Left lung (tissue), 10 donors: ENCODE results near the gene SLC36A4. TPM values are rescaled to one million over a fixed set of nuclear protein-coding genes. Genes with fewer than 3 reads are reported as not detected.

Experiments used
- ATAC-seq: fragments of 200-7000 bp; cut with Tn5 transposase; one replicate; pipeline ENCODE4 v1.9.1; 2020; ENCODE audit warnings: moderate library complexity
- DNase-seq, 4 donors: peaks; one replicate each; pipeline ENCODE4 v3.0.0-alpha.2; 2013 to 2020
- H3K27ac ChIP-seq, 2 donors: fragments of 200-600 bp; sonication (generic) in 1 of 2; one replicate each; pipeline versions ENCODE4 v1.5.0 to v1.8.0; 2020 to 2021
- H3K27me3 ChIP-seq, 2 donors: fragments of 200-600 bp; sonication (generic) in 1 of 2; one replicate each; pipeline versions ENCODE4 v1.5.0 to v1.8.0; 2020 to 2021
- H3K36me3 ChIP-seq, 2 donors: fragments of 200-600 bp; sonication (generic) in 1 of 2; one replicate each; pipeline versions ENCODE4 v1.5.0 to v1.8.0; 2020 to 2021
- H3K4me1 ChIP-seq, 2 donors: fragments of 200-600 bp; one replicate each; pipeline ENCODE4 v1.8.0; 2021
- H3K4me3 ChIP-seq, 2 donors: fragments of 200-600 bp; sonication (generic) in 1 of 2; one replicate each; pipeline versions ENCODE4 v1.5.0 to v1.8.0; 2020 to 2021; ENCODE audit warnings: mild to moderate bottlenecking in 1 of 2
- H3K9me3 ChIP-seq, 2 donors: fragments of 200-600 bp; sonication (generic) in 1 of 2; one replicate each; pipeline versions ENCODE4 v1.5.0 to v1.8.0; 2020 to 2021
- CTCF ChIP-seq, 2 donors: fragments of 200-600 bp; sonication (generic) in 1 of 2; IDR thresholded peaks; one replicate each; pipeline versions ENCODE4 v1.5.0 to v1.8.0; 2021; ENCODE audit warnings: antibody characterized with exemption in 2 of 2
- intact Hi-C, 2 donors: fragments of 100-400 bp; cut with DNase I; formaldehyde crosslinking; loops; one replicate each; pipeline versions ENCODE4 v1.11.2 to v1.14.2; 2022
- polyA plus RNA-seq, 6 donors: library from polyadenylated mRNA; unstranded; fragments of 120-200 nt; gene quantifications; one replicate each; pipeline ENCODE4 v1.2.1, GENCODE V29; 2013; ENCODE audit not compliant: insufficient read length in 6 of 6
- total RNA-seq, 2 donors: library from RNA; stranded (reverse); fragmentation: NEBNext Ultra II Directional; extraction: Animal tissue kit (Norgen Biotek cat#: 25700); gene quantifications; one replicate each; pipeline ENCODE4 v1.2.1, GENCODE V29; 2021
- donor health status: DM: no; HTN: yes; CAD: no.
- donor health status: DM: no; HTN: no; CAD: no.

SLC36A4 gene
- total and polyA plus RNA-seq, 8 donors: 10.3 to 29.4 (median 19.0) TPM

DNA sequence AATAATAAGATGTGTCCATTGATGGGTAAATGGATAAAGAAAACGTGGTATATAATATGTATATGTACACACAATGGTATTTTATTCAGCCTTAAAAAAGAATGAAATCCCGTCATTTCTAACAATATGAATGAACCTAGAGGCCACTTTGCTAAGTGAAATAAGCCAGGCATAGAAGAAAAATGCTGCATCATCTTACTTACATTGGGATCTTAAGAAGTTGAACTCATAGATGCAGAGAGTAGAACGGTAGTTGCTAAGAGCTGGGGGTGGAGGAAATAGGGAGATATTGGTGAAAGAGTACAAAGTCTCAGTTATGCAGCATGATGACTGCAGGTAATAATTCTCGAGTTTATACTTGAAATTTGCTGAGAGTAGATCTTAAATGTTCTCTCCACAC is 14.3 kb upstream of the SLC36A4 start:
- Histone ChIP-seq H3K36me3 (no peaks in the 10 kb centered on the region), H3K27ac (no peak overlapping the region), H3K4me1 (no peaks in the 10 kb centered on the region), H3K9me3 (peaks cover 0 to 11% of the 10 kb centered on the region in 2 donors), H3K4me3 (no peak overlapping the region), H3K27me3 (no peaks in the 10 kb centered on the region)
- intact Hi-C loops: no loop called here
- ATAC-seq (no peak), DNase-seq (no peak)
- no peak for TF ChIP-seq CTCF (IDR thresholded peaks at IDR 0.05)

DNA sequence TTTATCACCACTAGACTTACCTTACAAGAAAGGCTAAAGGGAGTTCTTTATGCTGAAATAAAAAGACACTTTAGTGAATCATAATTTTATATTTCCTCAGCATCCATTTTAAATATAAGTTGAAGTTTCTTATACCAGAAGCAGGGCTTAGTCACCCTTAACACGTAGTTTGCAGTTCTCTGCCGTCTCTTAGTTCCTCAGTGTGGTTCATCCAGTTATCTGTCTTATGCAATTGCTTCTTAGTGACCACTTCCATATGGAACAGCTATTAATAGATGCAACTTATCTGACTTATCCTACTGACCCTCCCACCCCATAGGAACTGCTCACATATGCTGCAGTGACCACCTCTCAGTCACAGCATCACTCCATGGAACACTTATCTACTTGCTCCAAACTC is 11.7 kb upstream of the SLC36A4 start:
- H3K27ac ChIP-seq: no peak overlapping the region
- intact Hi-C loops: no loop called here
- H3K27me3 ChIP-seq: no peaks in the 10 kb centered on the region
- H3K9me3 ChIP-seq: peaks cover 0 to 11% of the 10 kb centered on the region in 2 donors
- H3K4me1 ChIP-seq: no peaks in the 10 kb centered on the region
- DNase-seq (no peak), ATAC-seq (peak; percentile 37)
- no peak overlapping the region for H3K4me3 ChIP-seq
- no peak for TF ChIP-seq CTCF (IDR thresholded peaks at IDR 0.05)
- H3K36me3 ChIP-seq: no peaks in the 10 kb centered on the region

DNA sequence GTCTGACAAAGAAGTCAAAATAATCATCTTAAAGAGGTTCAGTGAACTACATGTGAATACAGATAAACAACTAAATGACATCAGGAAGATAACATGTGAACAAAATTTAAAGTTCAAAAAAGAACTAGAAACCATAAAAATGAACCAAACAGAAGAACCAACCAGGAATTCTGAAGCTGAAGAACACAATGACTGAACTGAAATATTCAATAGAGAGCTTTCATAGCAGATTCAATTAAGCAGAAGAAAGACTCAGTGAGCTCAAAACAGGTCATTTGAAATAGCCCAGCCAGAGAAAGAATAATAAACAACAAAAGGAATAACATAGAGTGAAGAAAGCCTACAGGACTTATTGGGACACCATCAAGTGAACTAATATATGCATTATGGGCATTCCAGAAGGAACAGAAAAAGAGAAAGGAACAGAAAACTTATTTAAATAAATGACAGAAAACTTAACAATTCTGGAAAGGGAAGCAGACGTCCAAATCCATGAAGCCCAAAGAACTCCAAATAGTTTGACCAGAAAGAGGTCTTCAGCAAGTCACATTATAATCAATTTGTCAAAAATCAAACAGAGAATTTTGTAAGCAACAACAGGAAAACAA is 11.0 kb upstream of the SLC36A4 start:
- Histone ChIP-seq H3K4me3 (no peak overlapping the region), H3K9me3 (peaks cover 0 to 11% of the 10 kb centered on the region in 2 donors), H3K4me1 (no peaks in the 10 kb centered on the region), H3K27me3 (no peaks in the 10 kb centered on the region), H3K36me3 (no peaks in the 10 kb centered on the region), H3K27ac (no peak overlapping the region)
- TF ChIP-seq CTCF (IDR thresholded peaks at IDR 0.05): no peak
- intact Hi-C loops: no loop called here
- DNase-seq: no peak
- no peak for ATAC-seq

DNA sequence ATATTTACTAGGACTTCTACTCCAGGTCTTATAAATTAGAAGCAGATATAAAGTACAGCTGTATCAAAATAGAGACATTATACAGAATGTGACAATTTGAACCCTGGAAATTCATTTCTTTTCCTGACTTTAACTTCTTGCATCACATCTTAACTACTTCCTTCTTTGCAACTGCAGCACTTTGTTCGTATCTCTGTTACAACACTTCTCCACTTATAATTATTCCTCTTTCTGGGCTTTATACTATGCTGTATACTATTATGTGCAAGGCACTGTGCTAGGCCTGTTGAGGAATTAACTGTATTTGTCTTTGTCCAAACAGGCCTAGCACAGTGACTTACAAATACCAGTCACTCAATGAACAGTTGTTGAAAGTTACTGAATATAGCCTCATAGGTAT is 1.8 kb upstream of the SLC36A4 start:
- Histone ChIP-seq H3K27ac (peak overlapping the region in 1 of 2 donors; percentile 63), H3K9me3 (no peaks in the 10 kb centered on the region), H3K4me1 (peaks cover 0 to 41% of the 10 kb centered on the region in 2 donors), H3K4me3 (no peak overlapping the region), H3K27me3 (no peaks in the 10 kb centered on the region), H3K36me3 (no peaks in the 10 kb centered on the region)
- TF ChIP-seq CTCF (IDR thresholded peaks at IDR 0.05): no peak
- intact Hi-C loops: no loop called here
- ATAC-seq: no peak
- DNase-seq: no peak

DNA sequence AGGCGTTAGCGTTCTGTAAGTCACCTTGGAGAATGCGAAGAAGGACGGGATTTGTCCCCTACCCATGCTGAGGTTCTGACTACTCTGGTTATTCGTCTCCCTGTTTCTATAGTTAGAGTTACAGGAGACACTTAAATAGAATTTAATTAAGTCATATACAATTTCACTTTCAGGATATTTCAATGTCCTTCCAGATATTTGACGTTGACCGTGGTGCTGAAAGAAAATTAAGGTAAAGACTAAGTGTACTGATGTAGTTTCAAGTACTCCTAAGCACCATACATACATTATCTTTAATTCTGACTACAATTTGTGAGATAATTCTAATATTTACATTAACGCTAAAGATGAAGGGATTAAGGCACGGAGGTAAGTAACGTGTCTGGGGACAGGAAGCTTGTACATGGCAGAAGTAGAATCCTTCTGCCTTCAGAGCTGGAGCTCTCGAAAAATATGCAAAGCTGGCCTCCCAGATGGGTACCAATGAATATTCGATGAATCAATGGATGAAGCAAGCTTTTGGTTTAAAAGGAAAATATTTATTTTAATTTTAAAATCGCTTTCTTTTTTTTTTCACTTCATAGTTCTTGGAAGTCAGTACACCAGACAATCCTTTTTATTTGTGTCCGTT is 539 bp upstream of the SLC36A4 start:
- TF ChIP-seq CTCF (IDR thresholded peaks at IDR 0.05): no peak
- Histone ChIP-seq H3K4me3 (peak overlapping the region; percentile 68 to 76), H3K9me3 (no peaks in the 10 kb centered on the region), H3K36me3 (no peaks in the 10 kb centered on the region), H3K27ac (peak overlapping the region; percentile 98 to 99), H3K27me3 (no peaks in the 10 kb centered on the region), H3K4me1 (peaks cover 0 to 50% of the 10 kb centered on the region in 2 donors)
- peak in 1 of 4 donors; percentile 28 for DNase-seq
- intact Hi-C loops: no loop called here
- peak; percentile 9 for ATAC-seq
